GM10266 (cell line): ENCODE measurements around the gene RBFOX1.

Source experiments
- DNase-seq: peaks from one replicate; pipeline ENCODE4 v3.0.0; 2012; ENCODE audit errors: extremely low spot score
- CTCF ChIP-seq: IDR thresholded peaks from 2 replicates; pipeline ENCODE4 v1.5.1; 2012; ENCODE audit warnings: mild to moderate bottlenecking, low read depth; ENCODE audit not compliant: control insufficient read depth, insufficient read depth; ENCODE audit errors: missing control alignments

RBFOX1 gene

GRCh38 chr16:7331997-7332396 lies 648 bp upstream of the RBFOX1 start:
- DNase-seq = no peak
- TF ChIP-seq CTCF = no peak

DNA sequence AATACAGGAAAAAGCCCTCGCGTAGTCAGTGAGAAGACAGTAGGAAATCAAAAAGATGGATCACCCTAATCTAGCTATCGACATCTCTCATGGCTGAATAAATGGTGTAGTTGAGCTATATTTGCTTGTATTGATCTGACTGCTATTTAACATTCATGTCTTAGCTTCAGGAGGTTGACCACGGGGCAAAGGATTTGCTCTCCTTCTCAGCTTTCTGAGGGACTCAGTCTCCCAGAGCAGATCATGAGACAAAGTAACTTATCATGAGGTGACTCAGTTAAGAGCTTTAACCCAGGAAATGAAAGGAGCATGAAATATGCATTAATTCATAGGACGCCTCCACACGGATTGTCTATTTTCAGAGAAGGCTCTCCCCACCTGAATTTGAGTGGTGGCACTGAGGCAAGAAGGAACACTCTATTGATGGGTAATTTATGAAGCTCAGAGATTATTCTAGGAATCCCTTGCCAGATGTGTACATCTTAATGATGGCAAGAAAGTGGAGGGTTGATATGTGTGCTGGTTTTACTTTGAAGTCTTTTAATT lies 608 bp downstream of the RBFOX1 start:
- no peak for DNase-seq
- no peak for TF ChIP-seq CTCF

GRCh38 chr16:7334801-7335560 lies 2.3 kb downstream of the RBFOX1 start:
- no peak for DNase-seq
- no peak for TF ChIP-seq CTCF

DNA sequence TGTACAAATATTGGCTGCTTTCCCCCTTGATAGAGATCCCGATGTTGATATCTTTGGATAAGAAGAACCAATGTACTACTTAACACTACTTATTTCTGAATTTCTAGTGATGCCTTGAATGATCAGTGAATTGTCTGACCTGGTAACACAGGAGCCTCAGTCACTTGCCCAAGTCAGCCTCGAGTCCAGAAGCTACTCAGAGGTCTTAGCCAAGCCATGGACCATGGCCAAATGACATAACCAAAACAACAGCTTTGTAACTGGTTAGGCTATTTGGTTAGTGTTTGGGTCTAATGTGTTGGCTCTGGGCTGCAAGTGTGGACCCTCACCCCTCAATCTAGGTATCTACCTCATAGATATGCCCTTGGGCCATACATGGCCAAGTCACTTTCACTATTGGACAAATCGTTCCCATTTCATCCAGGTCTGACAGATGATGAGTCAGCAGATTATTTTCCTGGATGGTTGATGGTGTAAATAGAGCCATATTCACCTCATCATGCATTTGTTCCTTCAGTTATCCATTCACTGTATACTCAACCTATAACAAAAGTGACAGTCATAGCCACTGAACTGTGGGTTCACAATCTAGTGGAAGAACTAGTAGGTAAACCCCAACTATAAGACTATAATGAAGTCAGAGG lies 3.5 kb downstream of the RBFOX1 start:
- no peak for DNase-seq
- TF ChIP-seq CTCF = no peak

DNA sequence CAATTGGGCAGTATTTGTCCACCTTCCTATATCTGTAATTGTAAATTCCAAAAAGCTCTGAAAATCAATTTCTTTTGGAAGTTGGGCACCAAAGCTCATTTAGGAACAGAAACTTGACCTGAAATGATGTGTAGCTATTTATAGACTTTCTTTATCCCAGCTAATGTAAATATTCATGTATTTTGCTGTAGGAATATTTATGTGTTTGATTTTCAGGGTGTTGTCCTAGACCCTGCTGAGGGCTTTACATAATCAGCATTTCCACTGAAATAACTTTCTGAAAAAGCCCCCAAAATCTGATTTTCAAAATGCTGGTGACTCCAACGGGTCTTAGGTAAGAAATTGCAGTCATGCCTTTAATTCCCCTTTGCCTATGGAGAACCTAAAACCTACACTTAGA lies 4.1 kb downstream of the RBFOX1 start:
- TF ChIP-seq CTCF = no peak
- DNase-seq = no peak

DNA sequence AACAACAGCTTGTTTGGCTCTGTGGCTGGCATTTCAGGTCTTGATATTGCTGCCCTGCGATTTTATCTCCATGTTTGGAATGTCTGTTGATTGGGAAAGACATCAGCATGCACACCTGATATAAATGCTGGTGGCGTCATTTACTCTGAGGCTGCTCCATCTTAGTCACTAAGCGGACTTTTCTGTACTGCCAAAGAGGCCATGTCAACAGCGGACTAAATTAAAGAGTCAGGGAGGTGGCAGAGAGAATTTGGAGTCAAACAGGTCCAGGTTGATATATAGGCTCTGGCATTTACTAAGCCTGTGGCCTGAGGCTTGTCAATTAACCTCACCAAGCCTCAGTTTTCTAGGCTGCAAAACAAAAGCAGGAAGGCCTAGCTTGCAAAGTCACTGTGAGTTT lies 6.2 kb downstream of the RBFOX1 start:
- no peak for DNase-seq
- no peak for TF ChIP-seq CTCF

GRCh38 chr16:7339700-7340099 lies 7.1 kb downstream of the RBFOX1 start:
- DNase-seq = no peak
- no peak for TF ChIP-seq CTCF
